ELR (cell line): ENCODE results near the gene RGS19.
"Not testable (repeated sequence)": the region's sequence is repeated elsewhere in the genome, so short reads cannot be mapped to it uniquely, and the experiment has no call there.

Source experiments
- DNase-seq: peaks from one replicate; pipeline ENCODE4 v3.0.0-alpha.2; 2015; ENCODE audit warnings: low read depth

The RGS19 gene, protein sequence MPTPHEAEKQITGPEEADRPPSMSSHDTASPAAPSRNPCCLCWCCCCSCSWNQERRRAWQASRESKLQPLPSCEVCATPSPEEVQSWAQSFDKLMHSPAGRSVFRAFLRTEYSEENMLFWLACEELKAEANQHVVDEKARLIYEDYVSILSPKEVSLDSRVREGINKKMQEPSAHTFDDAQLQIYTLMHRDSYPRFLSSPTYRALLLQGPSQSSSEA

GRCh38 chr20:64079273-64080012, at the start of gene RGS19:
Gene RGS19, minus strand, starts transcription at chr20:64079518. Its CDS starts 2,632 bp downstream, at chr20:64076886.
- DNase-seq: peak; percentile 74

DNA sequence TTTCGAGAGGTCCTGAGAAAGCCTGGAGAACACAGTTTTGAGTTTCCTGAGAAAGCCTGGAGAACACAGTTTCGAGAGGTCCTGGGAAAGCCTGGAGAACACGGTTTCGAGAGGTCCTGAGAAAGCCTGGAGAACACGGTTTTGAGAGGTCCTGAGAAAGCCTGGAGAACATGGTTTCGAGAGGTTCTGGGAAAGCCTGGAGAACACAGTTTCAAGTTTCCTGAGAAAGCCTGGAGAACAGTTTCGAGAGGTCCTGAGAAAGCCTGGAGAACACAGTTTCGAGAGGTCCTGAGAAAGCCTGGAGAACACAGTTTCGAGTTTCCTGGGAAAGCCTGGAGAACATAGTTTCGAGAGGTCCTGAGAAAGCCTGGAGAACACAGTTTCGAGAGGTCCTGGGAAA, 44.2 kb upstream of the RGS19 start:
- not testable (repeated sequence) for DNase-seq

DNA sequence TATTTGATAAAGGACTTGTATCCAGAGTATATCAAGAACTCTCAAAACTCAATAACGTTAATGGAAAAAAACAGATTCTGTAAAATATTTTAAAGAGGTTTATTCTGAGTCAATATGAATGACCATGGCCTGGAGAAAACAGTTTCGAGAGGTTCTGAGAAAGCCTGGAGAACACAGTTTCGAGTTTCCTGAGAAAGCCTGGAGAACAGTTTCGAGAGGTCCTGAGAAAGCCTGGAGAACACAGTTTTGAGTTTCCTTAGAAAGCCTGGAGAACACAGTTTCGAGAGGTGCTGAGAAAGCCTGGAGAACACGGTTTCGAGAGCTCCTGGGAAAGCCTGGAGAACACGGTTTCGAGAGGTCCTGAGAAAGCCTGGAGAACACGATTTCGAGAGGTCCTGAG, 43.6 kb upstream of the RGS19 start:
- DNase-seq: not testable (repeated sequence)

DNA sequence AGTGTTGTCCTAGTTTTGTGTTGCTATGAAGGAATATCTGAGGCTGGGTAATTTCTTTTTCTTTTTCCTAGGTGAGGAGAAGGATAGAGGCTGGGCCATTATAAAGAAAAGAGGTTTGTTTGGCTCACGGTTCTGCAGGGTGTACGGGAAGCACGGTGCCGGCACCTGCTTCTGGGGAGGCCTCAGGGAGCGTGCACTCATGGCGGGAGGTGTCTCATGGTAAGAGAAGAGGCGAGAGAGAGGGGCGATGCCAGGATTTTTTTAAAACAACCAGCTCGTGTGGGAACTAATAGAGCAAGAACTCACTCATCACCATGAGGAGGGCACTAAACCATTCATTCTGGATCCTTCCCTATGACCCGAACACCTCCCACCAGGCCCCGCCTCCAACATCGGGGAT, 42.3 kb upstream of the RGS19 start:
- DNase-seq: no peak

DNA sequence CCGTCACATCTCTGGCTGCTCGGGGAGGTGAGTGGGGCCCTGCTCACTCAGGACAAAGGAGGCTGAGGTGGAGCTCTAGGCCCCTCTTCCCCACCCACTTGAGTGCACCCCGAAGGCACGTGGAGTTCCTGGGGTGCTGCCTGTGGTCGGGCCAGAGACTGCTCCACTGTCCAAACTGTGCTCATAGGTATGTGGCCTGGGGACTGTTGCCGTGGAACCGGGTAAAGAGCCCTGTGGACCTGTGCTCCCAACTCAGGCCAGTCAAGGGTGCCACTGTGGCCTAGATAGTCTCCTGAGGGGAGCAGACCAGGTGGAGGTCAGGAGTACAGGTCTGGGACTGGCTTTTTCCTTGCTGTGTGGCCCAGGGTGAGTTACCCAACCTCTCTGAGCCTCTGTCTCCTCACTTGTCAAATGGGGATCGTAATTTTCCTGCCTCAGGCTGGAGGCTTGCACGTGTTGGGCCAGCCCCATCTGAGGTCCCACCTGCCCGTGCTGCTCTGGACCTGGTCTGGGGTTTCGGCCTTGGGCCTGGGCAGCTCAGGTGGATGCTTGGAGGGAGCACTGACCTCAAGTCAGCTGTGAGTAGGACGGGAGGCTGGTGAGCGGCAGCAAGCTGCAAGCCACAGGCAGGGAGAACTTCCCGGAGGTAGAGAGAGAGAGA, 40.5 kb upstream of the RGS19 start:
- DNase-seq: no peak

DNA sequence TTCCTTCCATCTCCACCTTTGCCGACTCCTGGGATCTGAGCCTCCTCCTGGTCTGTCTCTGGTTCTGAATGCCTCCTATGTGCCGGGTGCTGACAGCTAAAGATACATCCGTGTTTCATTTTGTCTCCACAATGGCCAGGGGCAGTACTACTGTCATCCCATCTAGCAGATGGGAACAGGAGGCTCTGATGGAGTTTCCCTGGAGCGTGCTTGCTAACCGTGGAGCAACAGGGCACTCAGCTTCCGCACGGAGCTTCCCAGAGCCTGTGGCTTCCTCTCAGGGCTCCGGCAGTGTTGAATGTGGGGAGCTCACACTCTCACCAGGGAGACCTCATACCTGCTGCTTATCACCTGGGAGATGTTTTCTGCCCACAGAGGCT, 40.0 kb upstream of the RGS19 start:
- DNase-seq: no peak

DNA sequence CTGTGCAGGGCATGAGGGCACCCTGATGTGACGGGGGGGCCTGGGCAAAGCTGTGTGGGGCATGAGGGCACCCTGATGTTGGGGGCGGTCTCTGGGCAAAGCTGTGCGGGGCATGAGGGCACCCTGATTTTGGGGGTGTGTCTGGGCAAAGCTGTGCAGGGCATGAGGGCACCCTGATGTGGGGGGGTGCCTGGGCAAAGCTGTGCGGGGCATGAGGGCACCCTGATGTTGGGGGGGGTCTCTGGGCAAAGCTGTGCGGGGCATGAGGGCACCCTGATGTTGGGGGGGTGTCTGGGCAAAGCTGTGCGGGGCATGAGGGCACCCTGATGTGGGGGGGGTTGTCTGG, 38.1 kb upstream of the RGS19 start:
- DNase-seq: not testable (repeated sequence)

DNA sequence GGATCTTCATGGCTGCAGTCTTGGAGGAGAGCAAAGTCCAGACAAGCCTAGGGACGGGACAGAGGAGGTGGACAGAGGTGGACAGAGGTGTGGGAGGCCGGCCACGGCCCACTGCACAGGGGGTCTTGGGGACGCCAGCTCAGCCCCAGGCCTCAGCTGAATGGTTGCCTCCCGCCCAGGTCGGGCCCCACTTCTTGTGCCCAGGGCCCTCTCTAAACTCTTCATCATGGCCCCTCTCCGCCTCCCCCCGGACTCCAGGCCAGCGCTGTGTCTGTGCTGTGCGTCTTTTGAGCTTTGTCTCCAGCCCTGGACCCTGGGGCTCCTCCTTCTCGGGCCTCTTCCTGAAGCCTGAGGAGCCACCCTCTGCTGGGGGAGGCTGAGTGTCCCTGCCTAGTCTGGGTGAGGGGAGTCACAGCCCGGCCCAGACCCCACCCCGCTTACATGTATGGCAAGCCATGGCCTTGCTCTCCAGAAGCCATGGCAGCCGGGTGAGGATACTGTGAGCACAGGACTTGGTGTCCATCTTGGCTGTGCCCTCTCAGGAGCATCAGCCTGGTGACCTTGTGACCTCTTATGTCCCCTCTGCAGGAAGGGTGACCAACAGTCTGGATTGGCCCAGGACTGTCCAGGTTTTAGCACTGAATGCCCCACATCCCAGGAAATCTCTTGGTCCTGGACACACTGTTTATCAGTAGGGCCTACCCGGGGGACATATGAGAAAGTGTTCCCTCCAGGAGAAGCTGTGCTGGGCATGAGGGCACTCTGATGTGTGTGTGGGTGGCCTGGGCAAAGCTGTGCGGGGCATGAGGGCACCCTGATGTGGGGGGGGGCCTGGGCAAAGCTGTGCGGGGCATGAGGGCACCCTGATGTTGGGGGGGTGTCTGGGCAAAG, 37.5 kb upstream of the RGS19 start:
- no peak for DNase-seq

- no peak for DNase-seq
These were observed 36.7 kb upstream of the RGS19 start for GRCh38 chr20:64116016-64116415.

GRCh38 chr20:64115171-64115911, 36.0 kb upstream of the RGS19 start:
- DNase-seq: no peak

GRCh38 chr20:64114356-64114971, 35.1 kb upstream of the RGS19 start:
- DNase-seq: no peak

DNA sequence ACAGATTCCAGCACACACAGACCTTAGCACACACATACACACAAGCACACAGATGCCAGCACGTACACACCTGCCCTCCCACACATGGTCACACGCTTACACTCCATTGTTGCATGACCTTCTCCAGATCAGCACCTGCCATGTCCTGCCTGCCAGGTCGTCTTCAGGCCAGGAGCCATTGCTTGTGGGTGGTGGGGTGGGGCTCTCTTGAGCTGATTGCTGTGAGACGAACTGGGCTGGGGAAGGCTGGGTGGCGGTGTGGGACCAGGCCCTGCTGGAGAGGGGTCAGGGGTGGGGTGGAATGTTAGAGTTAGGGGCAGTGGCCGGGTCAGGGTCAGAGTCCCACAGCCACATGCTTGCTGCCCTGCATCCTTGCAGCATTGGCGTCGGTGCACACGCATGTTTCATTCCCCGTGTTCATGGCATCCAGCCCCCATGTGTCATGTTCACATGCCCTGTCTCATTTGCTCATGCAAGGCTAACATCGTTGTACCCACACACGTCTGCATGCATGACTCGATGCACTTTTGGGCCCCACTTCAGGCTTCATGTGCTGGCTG, 34.6 kb upstream of the RGS19 start:
- no peak for DNase-seq

- DNase-seq: no peak
These were observed 34.1 kb upstream of the RGS19 start for GRCh38 chr20:64113444-64113775.

- DNase-seq: no peak
These were observed 33.5 kb upstream of the RGS19 start for GRCh38 chr20:64112691-64113443.

GRCh38 chr20:64111841-64112641, 32.7 kb upstream of the RGS19 start:
- DNase-seq: no peak

DNA sequence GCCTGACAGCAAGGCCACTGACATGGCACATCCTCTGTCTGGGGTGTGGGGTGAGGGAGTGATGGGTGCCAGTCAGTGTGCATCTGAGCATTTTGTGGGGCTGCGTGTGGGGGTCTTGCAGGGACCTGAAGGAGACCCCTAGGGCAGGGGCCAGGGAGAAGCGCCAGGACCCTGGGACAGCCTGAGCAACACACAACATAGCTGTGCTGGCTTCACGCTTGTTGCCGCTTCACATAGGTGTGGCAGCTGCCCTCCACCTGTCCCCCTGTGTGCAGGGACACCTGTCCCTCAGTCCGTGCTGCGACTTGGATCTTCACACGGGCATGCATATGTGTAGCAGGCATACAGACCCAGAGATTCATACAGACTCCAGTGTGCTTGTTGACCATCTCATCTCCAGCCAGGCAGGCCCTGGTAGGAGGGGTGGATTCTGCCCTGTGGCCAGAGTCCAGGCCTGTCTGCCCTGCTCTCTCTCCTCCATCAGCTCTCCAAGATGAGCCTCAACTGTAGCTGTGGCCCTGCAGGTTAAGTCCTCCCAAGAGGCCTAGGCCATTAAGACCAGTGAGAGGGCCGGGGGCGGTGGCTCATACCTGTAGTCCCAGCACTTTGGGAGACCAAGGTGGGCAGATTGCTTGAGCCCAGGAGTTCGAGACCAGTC, 31.2 kb upstream of the RGS19 start:
- no peak for DNase-seq

DNA sequence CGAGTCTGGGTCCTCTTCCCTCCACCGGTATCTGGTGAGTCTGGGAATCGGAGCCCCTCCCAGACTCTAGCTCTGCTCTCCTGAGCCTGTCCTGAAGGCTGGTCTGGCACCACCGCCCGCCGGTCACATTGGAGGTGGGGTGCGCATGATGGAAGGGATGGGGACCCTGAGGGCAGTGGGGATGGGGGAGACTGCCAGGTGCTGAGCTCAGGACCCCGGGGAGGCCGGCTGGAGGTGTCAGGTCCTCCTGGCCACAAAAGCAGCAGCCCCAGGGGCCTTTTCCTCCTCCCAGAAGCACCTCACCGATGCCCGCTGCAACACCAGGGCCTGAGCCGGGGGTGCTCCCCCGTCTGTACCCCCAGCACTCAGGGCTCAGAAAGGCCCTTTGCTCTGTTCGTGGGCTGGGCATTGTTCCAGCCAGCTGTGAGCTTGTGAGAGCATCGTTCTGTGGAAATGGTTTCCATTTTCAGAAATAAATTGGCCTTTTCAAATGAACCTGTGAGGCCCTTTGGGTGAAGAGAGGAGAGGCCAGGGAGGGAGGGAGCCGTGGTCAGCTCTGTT, 30.6 kb upstream of the RGS19 start:
- DNase-seq: no peak
